ENCODE measurements around the gene PI4KB.

PI4KB gene

GRCh38 chr1:151311011-151311410 lies 16.2 kb downstream of the PI4KB start:
- DNase-seq = no peak

- no peak for DNase-seq
Observed at GRCh38 chr1:151309811-151310323, 17.3 kb downstream of the PI4KB start.

- peak; percentile 80 for DNase-seq
Observed at GRCh38 chr1:151294742-151295462, 32.3 kb downstream of the PI4KB start.

GRCh38 chr1:151293093-151293492 lies 34.1 kb downstream of the PI4KB start:
- DNase-seq = no peak

GRCh38 chr1:151292207-151293030 lies 34.8 kb downstream of the PI4KB start:
- DNase-seq = no peak

GRCh38 chr1:151290709-151291303 lies 36.4 kb downstream of the PI4KB start:
- DNase-seq = no peak

GRCh38 chr1:151289991-151290708 lies 37.1 kb downstream of the PI4KB start:
- no peak for DNase-seq

- no peak for DNase-seq
Observed at GRCh38 chr1:151289080-151289935, 37.9 kb downstream of the PI4KB start.

- no peak for DNase-seq
Observed at GRCh38 chr1:151288502-151288901, 38.7 kb downstream of the PI4KB start.

- DNase-seq = no peak
Observed at GRCh38 chr1:151287767-151288500, 39.3 kb downstream of the PI4KB start.

- no peak for DNase-seq
Observed at GRCh38 chr1:151287341-151287699, 39.9 kb downstream of the PI4KB start.

- DNase-seq = no peak
Observed at GRCh38 chr1:151286619-151287340, 40.4 kb downstream of the PI4KB start.

GRCh38 chr1:151284013-151284577 lies 43.1 kb downstream of the PI4KB start:
- DNase-seq = no peak

GRCh38 chr1:151282883-151283725 lies 44.1 kb downstream of the PI4KB start:
- DNase-seq = peak; percentile 50

GRCh38 chr1:151281969-151282882 lies 45.0 kb downstream of the PI4KB start, which contains the start of gene ZNF687:
Gene ZNF687, plus strand, starts transcription at chr1:151282299. Its CDS starts 3,993 bp downstream, at chr1:151286292.
- DNase-seq = peak; percentile 100

GRCh38 chr1:151281225-151281968 lies 45.8 kb downstream of the PI4KB start:
- DNase-seq = peak; percentile 96

GRCh38 chr1:151277249-151277648 lies 50.0 kb downstream of the PI4KB start:
- DNase-seq = no peak

All from midbrain (tissue), 1 donor.